HT1080 (cell line): ENCODE measurements around the gene C14orf119. TPM values are rescaled to one million over a fixed set of nuclear protein-coding genes. Genes with fewer than 3 reads are reported as not detected.

Experiments used
- DNase-seq: peaks from one replicate; pipeline ENCODE4 v3.0.0-alpha.2; 2015; ENCODE audit warnings: low read depth
- total RNA-seq: library from RNA; depleted of rRNA; stranded (reverse); fragments of >200 nt; shearing (Covaris generic); gene quantifications from 2 replicates; pipeline ENCODE4 v1.2.3, GENCODE V29; 2014

C14orf119 gene
- total RNA-seq, 1 experiment from 2014 or later = 82.8 TPM

GRCh38 chr14:23125933-23126524, 30.7 kb downstream of the C14orf119 start:
- DNase-seq = no peak

GRCh38 chr14:23126548-23127278, 31.4 kb downstream of the C14orf119 start:
- no peak for DNase-seq

GRCh38 chr14:23127861-23128260, 32.6 kb downstream of the C14orf119 start:
- DNase-seq = no peak

- DNase-seq = no peak
Observed at GRCh38 chr14:23128969-23129758, 33.9 kb downstream of the C14orf119 start.

- no peak for DNase-seq
Observed at GRCh38 chr14:23129759-23130316, 34.5 kb downstream of the C14orf119 start.

- DNase-seq = no peak
Observed at GRCh38 chr14:23130871-23131270, 35.6 kb downstream of the C14orf119 start.

- DNase-seq = no peak
Observed at GRCh38 chr14:23131482-23131881, 36.2 kb downstream of the C14orf119 start.

- DNase-seq = no peak
Observed at GRCh38 chr14:23132970-23133369, 37.7 kb downstream of the C14orf119 start.

GRCh38 chr14:23136566-23137133, 41.3 kb downstream of the C14orf119 start:
- no peak for DNase-seq

GRCh38 chr14:23137192-23137812, 42.0 kb downstream of the C14orf119 start:
- no peak for DNase-seq

GRCh38 chr14:23137813-23138535, 42.7 kb downstream of the C14orf119 start:
- no peak for DNase-seq

GRCh38 chr14:23139874-23140273, 44.6 kb downstream of the C14orf119 start:
- no peak for DNase-seq

- DNase-seq = no peak
Observed at GRCh38 chr14:23140371-23140770, 45.1 kb downstream of the C14orf119 start.

- no peak for DNase-seq
Observed at GRCh38 chr14:23141706-23142444, 46.6 kb downstream of the C14orf119 start.

- no peak for DNase-seq
Observed at GRCh38 chr14:23142826-23143225, 47.5 kb downstream of the C14orf119 start.

- DNase-seq = no peak
Observed at GRCh38 chr14:23143911-23144310, 48.6 kb downstream of the C14orf119 start.

- DNase-seq = no peak
Observed at GRCh38 chr14:23145794-23146350, 50.6 kb downstream of the C14orf119 start.

GRCh38 chr14:23146351-23146910, 51.1 kb downstream of the C14orf119 start:
- no peak for DNase-seq

- DNase-seq = no peak
Observed at GRCh38 chr14:23146980-23147379, 51.7 kb downstream of the C14orf119 start.
